22Rv1 (cell line): ENCODE measurements around the gene ITGB3.

Experiments
- H3K27ac ChIP-seq: fragments of 450-650 bp; 2 replicates; pipeline ENCODE4 v1.5.1; 2017
- ZFX ChIP-seq: fragments of 450-650 bp; IDR thresholded peaks from 2 replicates; pipeline ENCODE4 v1.6.1; 2017; ENCODE audit warnings: antibody characterized with exemption, borderline replicate concordance
- TF ChIP-seq, protein P1 (sequence below): fragments of 450-650 bp; IDR thresholded peaks from 2 replicates; pipeline ENCODE4 v1.5.1; 2017; ENCODE audit warnings: mild to moderate bottlenecking

Gene ITGB3

GRCh38 chr17:47287639-47288038, 34.0 kb downstream of the ITGB3 start:
- no peak overlapping the region for H3K27ac ChIP-seq
- TF ChIP-seq, protein P1, sequence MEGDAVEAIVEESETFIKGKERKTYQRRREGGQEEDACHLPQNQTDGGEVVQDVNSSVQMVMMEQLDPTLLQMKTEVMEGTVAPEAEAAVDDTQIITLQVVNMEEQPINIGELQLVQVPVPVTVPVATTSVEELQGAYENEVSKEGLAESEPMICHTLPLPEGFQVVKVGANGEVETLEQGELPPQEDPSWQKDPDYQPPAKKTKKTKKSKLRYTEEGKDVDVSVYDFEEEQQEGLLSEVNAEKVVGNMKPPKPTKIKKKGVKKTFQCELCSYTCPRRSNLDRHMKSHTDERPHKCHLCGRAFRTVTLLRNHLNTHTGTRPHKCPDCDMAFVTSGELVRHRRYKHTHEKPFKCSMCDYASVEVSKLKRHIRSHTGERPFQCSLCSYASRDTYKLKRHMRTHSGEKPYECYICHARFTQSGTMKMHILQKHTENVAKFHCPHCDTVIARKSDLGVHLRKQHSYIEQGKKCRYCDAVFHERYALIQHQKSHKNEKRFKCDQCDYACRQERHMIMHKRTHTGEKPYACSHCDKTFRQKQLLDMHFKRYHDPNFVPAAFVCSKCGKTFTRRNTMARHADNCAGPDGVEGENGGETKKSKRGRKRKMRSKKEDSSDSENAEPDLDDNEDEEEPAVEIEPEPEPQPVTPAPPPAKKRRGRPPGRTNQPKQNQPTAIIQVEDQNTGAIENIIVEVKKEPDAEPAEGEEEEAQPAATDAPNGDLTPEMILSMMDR: no peak
- TF ChIP-seq ZFX: no peak

- H3K27ac ChIP-seq: no peak overlapping the region
- TF ChIP-seq ZFX: no peak
- TF ChIP-seq, protein P1: no peak
Measured at GRCh38 chr17:47288531-47289116, 35.0 kb downstream of the ITGB3 start.

- H3K27ac ChIP-seq: no peak overlapping the region
- TF ChIP-seq ZFX: no peak
- TF ChIP-seq, protein P1: no peak
Measured at GRCh38 chr17:47289302-47289701, 35.7 kb downstream of the ITGB3 start.

DNA sequence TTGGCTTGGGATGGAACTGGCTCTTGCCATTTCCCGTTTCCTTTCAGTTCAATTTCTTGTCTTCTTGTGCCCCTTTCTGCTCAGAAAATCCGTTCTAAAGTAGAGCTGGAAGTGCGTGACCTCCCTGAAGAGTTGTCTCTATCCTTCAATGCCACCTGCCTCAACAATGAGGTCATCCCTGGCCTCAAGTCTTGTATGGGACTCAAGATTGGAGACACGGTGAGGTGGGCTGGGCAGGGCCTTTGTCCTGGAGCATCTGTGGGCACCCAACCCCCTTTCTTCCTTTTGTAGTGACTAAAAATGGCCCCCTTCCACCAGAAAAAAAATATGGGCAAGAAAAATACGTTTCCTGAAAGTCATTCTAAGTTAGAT, 37.2 kb downstream of the ITGB3 start:
- TF ChIP-seq, protein P1: no peak
- TF ChIP-seq ZFX: no peak
- H3K27ac ChIP-seq: no peak overlapping the region

DNA sequence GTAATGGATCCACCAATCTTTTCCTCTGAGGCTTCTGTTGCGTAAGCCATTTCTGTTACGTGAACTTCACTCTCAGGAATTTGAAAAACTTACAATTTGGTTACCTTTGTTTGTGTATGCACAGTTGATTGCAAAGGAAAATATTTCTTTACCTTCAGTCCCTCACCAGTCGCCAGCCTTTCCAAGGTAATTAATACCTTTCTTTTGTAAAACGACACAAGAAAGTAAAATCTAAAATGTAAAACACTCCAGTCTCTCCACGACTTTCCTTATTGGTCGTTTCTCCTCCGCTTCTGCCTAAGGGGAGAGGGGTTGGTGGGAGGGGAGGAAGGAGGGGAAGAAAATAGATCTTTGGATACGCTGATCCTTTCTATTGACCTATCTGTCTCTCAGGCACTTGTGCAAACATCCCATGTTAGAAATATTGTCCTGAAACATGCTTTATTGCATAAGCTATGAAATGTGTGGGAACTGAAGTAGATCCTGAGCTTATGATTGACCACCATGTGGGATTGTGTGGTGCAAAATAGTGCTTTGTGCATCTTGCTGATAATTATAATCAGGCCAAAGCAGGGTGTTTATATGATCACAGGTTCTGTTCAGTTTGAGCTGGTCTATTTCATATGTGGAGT, 37.7 kb downstream of the ITGB3 start:
- TF ChIP-seq, protein P1: no peak
- TF ChIP-seq ZFX: no peak
- H3K27ac ChIP-seq: no peak overlapping the region

GRCh38 chr17:47292206-47292605, 38.6 kb downstream of the ITGB3 start:
- no peak for TF ChIP-seq ZFX
- TF ChIP-seq, protein P1: no peak
- H3K27ac ChIP-seq: no peak overlapping the region

DNA sequence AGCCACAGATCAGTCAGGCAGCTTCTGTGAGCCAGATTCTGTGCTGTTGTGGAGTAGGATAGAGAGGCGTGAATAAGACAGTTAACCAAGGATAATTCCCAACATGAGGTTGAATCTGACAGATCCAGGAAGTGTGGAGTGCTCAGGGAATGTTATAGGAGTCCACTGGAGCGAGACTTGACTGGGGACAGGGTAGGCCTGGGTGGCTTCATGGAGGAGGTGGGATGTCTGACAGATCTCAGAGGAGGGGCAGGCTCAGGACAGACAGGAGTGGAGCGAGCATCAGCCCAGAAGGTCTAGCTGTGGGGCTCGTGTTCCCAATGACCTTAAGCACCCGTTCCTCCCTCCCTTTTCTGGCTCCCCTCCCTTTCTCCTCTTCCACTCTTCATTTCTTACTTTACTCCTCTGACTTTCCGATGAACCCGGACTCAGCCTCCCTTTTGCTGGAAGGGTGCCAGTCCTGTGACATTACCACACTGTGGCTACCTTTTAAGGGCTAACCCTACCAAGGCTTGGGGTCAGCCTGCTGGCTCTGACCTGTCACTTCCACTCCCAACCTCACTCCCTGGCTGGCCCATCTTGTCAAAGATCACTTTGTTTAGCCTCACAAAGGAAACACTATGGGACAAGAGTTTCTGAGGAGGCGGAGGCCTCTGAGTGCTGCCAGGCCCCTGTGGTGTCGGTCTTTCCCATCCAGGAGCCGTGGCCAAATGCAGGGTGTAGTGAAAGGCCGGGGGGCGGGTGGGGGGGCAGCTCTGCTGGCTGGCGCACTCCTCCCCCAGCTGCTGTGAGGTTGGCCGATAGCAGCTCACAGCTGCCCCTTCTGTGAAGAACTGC, 41.6 kb downstream of the ITGB3 start:
- no peak for TF ChIP-seq ZFX
- TF ChIP-seq, protein P1: no peak
- no peak overlapping the region for H3K27ac ChIP-seq
